HepG2 (cell line): ENCODE results near the gene CCDC61. TPM values are rescaled to one million over a fixed set of nuclear protein-coding genes. Genes with fewer than 3 reads are reported as not detected.
A peak's percentile ranks its signal among the peaks of the same experiment; 100 is the strongest.

Source experiments
- ATAC-seq: fragments of 200-7000 bp; cut with Tn5 transposase; 3 replicates; pipeline ENCODE4 v1.9.1; 2020; ENCODE audit warnings: mild to moderate bottlenecking, moderate library complexity
- BruUV-seq: library from RNA; stranded (reverse); fragments of 400-500 nt; replicated peaks from 2 replicates; lab custom pipeline; 2021; lab: Mats Ljungman, UMichigan
- CTCF ChIA-PET: fragments of 300-600 bp; formaldehyde crosslinking; extraction: SDS; loops from one replicate; lab custom pipeline; 2021; ENCODE audit warnings: low total read pairs, inconsistent platforms, low intra/inter-chr PET ratio; lab: Yijun Ruan, JAX
- POLR2A ChIA-PET: fragments of 350-600 bp; sonication (Branson Sonifier 250); formaldehyde crosslinking; loops from one replicate; lab custom pipeline; 2020; ENCODE audit warnings: antibody characterized with exemption, inconsistent platforms; lab: Yijun Ruan, JAX
- DNase-seq: peaks from one replicate; pipeline ENCODE4 v3.0.0-alpha.2; 2015; ENCODE audit warnings: low spot score
- FAIRE-seq: peaks from 3 replicates; lab custom pipeline; 2011; peaks lifted over from hg19 to GRCh38; lab: Jason Lieb, UNC
- H2AFZ ChIP-seq: one replicate; pipeline ENCODE4 v1.6.1; 2011; ENCODE audit warnings: low read length, inconsistent platforms
- H3K27ac ChIP-seq: fragments of 300-600 bp; 3 replicates; pipeline ENCODE4 v1.8.0; 2011; ENCODE audit warnings: mixed run types, mild to moderate bottlenecking, mixed read lengths, low read length, inconsistent platforms; ENCODE audit not compliant: insufficient read depth; ENCODE audit errors: extremely low read length
- H3K27me3 ChIP-seq, 2 experiments: fragments of 200-600 bp in 1 of 2; 2 replicates in 1 of 2; 3 replicates in 1 of 2; pipeline versions ENCODE4 v1.6.0 to v1.8.0; 2011; ENCODE audit warnings: low read length in 2 of 2, mild to moderate bottlenecking in 2 of 2, moderate library complexity in 2 of 2, inconsistent platforms in 1 of 2; ENCODE audit not compliant: insufficient read depth in 2 of 2, control insufficient read depth in 1 of 2
- H3K36me3 ChIP-seq, 2 experiments: fragments of 200-600 bp in 1 of 2; replicated peaks in 1 of 2; 2 replicates in 1 of 2; 3 replicates in 1 of 2; pipeline versions ENCODE4 v1.5.1 to v1.8.0; 2011; ENCODE audit warnings: low read length in 2 of 2, inconsistent platforms in 1 of 2; ENCODE audit not compliant: insufficient read depth in 2 of 2, control insufficient read depth in 1 of 2
- H3K4me1 ChIP-seq: 2 replicates; pipeline ENCODE4 v1.5.1; 2012; ENCODE audit warnings: low read length, inconsistent platforms; ENCODE audit not compliant: insufficient read depth
- H3K4me2 ChIP-seq: 2 replicates; pipeline ENCODE4 v1.6.0; 2011; ENCODE audit warnings: low read depth, low read length, inconsistent platforms
- H3K4me3 ChIP-seq, 3 experiments: fragments of 200-600 bp in 1 of 3; sonication (generic), shearing (Covaris generic) in 1 of 3; replicated peaks in 1 of 3; 2 replicates each; pipeline ENCODE4 v1.5.1; 2011 to 2016; ENCODE audit warnings: low read length in 3 of 3, inconsistent platforms in 2 of 3, low read depth in 2 of 3, mild to moderate bottlenecking in 2 of 3, control low read depth in 1 of 3, mixed read lengths in 1 of 3; ENCODE audit not compliant: insufficient read depth in 1 of 3
- H3K79me2 ChIP-seq: one replicate; pipeline ENCODE4 v1.6.1; 2011; ENCODE audit warnings: low read length, inconsistent platforms; ENCODE audit not compliant: insufficient read depth
- H3K9ac ChIP-seq: 2 replicates; pipeline ENCODE4 v1.6.0; 2011; ENCODE audit warnings: mild to moderate bottlenecking, low read depth, low read length, inconsistent platforms; ENCODE audit not compliant: insufficient read depth
- H3K9me3 ChIP-seq: 2 replicates; pipeline ENCODE4 v1.5.1; 2012; ENCODE audit warnings: mild to moderate bottlenecking, low read length
- H4K20me1 ChIP-seq: 2 replicates; pipeline ENCODE4 v1.6.0; 2011; ENCODE audit warnings: inconsistent platforms, mild to moderate bottlenecking, low read length, moderate library complexity; ENCODE audit not compliant: insufficient read depth
- CREB1 ChIP-seq, 2 experiments: fragments of 450-650 bp in 1 of 2; IDR thresholded peaks; 2 replicates each; pipeline ENCODE4 v1.6.1; 2016 to 2017; ENCODE audit warnings: control low read depth in 1 of 2, mild to moderate bottlenecking in 1 of 2, missing compliant biosample characterization in 1 of 2, missing genetic modification characterization in 1 of 2
- JUNB ChIP-seq: sonication (generic); formaldehyde crosslinking; IDR thresholded peaks from 2 replicates; pipeline ENCODE4 v1.8.0; 2022; ENCODE audit warnings: missing genetic modification reagents, mild to moderate bottlenecking, borderline replicate concordance
- MEIS1 ChIP-seq: sonication (generic); formaldehyde crosslinking; IDR thresholded peaks from 2 replicates; pipeline ENCODE4 v1.9.0; 2021; ENCODE audit warnings: mild to moderate bottlenecking, missing genetic modification reagents, moderate library complexity, borderline replicate concordance
- MNT ChIP-seq: fragments of 450-650 bp; IDR thresholded peaks from 2 replicates; pipeline ENCODE4 v1.6.1; 2016
- NFIC ChIP-seq: IDR thresholded peaks from 2 replicates; pipeline ENCODE4 v1.6.1; 2012; ENCODE audit warnings: mild to moderate bottlenecking, low read length, inconsistent platforms
- POLR2AphosphoS5 ChIP-seq: IDR thresholded peaks from 2 replicates; pipeline ENCODE4 v1.6.1; 2012; ENCODE audit warnings: low read depth, low read length
- XRCC5 ChIP-seq: fragments of 200-400 bp; formaldehyde crosslinking; optimal IDR thresholded peaks from 2 replicates; pipeline ENCODE3; 2017; ENCODE audit warnings: mild to moderate bottlenecking, low read length
- ZFP36L1 ChIP-seq: sonication (generic); formaldehyde crosslinking; IDR thresholded peaks from 2 replicates; pipeline ENCODE4 v1.8.0; 2022; ENCODE audit warnings: mild to moderate bottlenecking, missing genetic modification reagents, moderate library complexity
- ZNF577 ChIP-seq: sonication (generic); formaldehyde crosslinking; IDR thresholded peaks from 2 replicates; pipeline ENCODE4 v1.4.0; 2020; ENCODE audit warnings: mild to moderate bottlenecking, low read depth, missing genetic modification reagents, borderline replicate concordance
- ZNF703 ChIP-seq: sonication (generic); formaldehyde crosslinking; IDR thresholded peaks from 2 replicates; pipeline ENCODE4 v1.5.1; 2020; ENCODE audit warnings: missing genetic modification reagents, mild to moderate bottlenecking, moderate library complexity, borderline replicate concordance
- WGBS: methylation state at CpG from one replicate; pipeline ENCODE4 v1.1.6; 2017; ENCODE audit warnings: low lambda C conversion rate; 5-methylcytosine and 5-hydroxymethylcytosine counted together
- in situ Hi-C: cut with HindIII; loops from 2 replicates; pipeline ENCODE4 v1.10.0; 2017; ENCODE audit warnings: low pct_unique_long_range_greater_than_20kb; ENCODE audit not compliant: extremely low pct_ligation_motif_present
- intact Hi-C: fragments of 100-400 bp; cut with micrococcal nuclease; formaldehyde crosslinking; loops from one replicate; pipeline ENCODE4 v1.10.0; 2022; ENCODE audit not compliant: unreplicated experiment
- polyA plus RNA-seq, 8 experiments: library from polyadenylated mRNA; depleted of rRNA in 3 of 8; stranded (reverse) in 7 of 8; unstranded in 1 of 8; fragments of >200 nt; fragmentation: Illumina TruSeq in 4 of 8; extraction: Trizol in 4 of 8; gene quantifications; 2 replicates each; pipeline versions ENCODE4 v1.2.1 to v1.2.3, GENCODE V29; 2011 to 2016; ENCODE audit warnings: low read depth in 4 of 8, missing spikeins in 1 of 8, mixed read lengths in 1 of 8; ENCODE audit not compliant: insufficient read depth in 1 of 8
- total RNA-seq, 5 experiments: library from RNA; depleted of rRNA; stranded (reverse); fragments of >200 nt; fragmentation: Illumina TruSeq; extraction: Trizol; gene quantifications; 2 replicates each; pipeline ENCODE4 v1.2.3, GENCODE V29; 2016; ENCODE audit warnings: low read depth in 1 of 5
- TF ChIP-seq, protein P1 (sequence below): sonication (generic); formaldehyde crosslinking; IDR thresholded peaks from 2 replicates; pipeline ENCODE4 v1.4.0; 2020; ENCODE audit warnings: mild to moderate bottlenecking, missing genetic modification reagents
- TF ChIP-seq, protein P2 (sequence below): sonication (generic); formaldehyde crosslinking; IDR thresholded peaks from 2 replicates; pipeline ENCODE4 v1.8.1; 2023; ENCODE audit warnings: mild to moderate bottlenecking, moderate library complexity, missing genetic modification reagents
- TF ChIP-seq, protein P3 (sequence below): IDR thresholded peaks from 2 replicates; pipeline ENCODE4 v1.6.1; 2016; ENCODE audit warnings: mild to moderate bottlenecking
- TF ChIP-seq, protein P4 (sequence below): sonication (generic); formaldehyde crosslinking; IDR thresholded peaks from 2 replicates; pipeline ENCODE4 v1.4.0; 2020; ENCODE audit warnings: missing genetic modification reagents, borderline replicate concordance

CCDC61 gene
- total and polyA plus RNA-seq, 2 of the 13 experiments (the other 11 are each of a cell fraction or from before 2014, with no cell fraction given): 4.2 to 4.9 TPM

GRCh38 chr19:45971260-45971902, 23.9 kb upstream of the CCDC61 start (continued):
- TF ChIP-seq, protein P1, sequence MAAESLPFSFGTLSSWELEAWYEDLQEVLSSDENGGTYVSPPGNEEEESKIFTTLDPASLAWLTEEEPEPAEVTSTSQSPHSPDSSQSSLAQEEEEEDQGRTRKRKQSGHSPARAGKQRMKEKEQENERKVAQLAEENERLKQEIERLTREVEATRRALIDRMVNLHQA (CRISPR knock-in tag): no peak
- TF ChIP-seq MEIS1 (CRISPR knock-in tag) (no peak), ZNF577 (CRISPR knock-in tag) (no peak), ZFP36L1 (CRISPR knock-in tag) (no peak), POLR2AphosphoS5 (no peak)
- TF ChIP-seq, protein P2, sequence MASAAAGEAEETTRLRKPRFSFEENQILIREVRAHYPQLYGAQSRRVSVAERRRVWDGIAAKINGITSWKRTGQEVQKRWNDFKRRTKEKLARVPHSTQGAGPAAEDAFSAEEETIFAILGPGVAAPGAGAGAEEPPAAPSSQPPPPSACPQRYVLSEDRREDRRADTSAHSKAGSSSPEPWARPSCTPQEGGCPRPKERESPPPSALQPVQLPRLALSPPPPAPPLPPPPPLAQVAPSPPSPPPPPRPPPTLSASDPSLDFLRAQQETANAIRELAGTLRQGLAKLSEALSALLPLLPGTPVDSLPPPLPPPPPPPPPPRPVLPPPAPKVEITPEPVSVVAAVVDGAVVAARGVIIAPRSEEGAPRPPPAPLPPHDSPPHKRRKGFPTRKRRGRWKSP (CRISPR knock-in tag): no peak
- TF ChIP-seq, protein P3, sequence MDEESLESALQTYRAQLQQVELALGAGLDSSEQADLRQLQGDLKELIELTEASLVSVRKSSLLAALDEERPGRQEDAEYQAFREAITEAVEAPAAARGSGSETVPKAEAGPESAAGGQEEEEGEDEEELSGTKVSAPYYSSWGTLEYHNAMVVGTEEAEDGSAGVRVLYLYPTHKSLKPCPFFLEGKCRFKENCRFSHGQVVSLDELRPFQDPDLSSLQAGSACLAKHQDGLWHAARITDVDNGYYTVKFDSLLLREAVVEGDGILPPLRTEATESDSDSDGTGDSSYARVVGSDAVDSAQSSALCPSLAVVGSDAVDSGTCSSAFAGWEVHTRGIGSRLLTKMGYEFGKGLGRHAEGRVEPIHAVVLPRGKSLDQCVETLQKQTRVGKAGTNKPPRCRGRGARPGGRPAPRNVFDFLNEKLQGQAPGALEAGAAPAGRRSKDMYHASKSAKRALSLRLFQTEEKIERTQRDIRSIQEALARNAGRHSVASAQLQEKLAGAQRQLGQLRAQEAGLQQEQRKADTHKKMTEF (CRISPR knock-in tag): no peak

DNA sequence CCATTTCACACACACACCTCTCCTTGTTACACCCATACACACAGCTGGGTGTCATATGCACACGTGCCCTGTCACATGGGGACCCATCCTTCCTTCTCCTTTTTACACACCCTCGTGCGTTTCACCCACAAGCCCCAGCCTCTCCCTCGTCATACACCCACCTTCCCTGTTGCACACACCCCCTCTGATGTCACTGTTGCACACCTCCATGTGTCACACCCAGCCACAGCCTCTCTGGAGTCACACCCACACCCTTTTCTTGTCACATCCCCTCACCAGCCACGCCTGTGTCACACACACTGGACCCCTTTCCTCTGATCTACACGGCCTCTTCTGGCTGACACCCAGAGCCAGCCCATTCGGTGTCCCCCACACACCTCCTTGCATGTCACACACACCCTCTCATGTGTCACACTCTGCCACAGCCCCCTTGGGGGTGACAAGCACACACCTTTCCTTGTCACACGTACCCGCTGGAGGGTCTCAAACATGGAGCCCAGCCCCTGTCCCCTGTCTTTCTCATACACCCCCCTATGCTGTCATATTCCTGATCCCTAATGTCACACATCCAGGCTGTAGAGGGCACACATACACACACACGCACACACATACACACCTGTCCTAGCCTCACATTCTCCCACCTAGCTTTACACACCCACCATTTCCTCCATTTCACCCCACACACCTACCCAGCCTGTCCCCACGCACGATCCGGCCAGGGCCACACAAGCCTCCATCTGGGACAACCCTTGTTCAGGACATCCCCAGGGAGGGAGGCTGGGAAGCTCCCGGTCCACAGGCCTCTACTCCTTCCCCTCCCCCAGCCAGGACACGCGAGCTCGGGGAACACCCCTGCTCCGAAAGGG, 23.0 kb upstream of the CCDC61 start:
- in situ Hi-C loops (no loop called here), intact Hi-C loops (no loop called here)
- 15% methylated on average over 18 of the region's 18 CpGs for WGBS
- ChIA-PET CTCF (no interaction called here), POLR2A (no interaction called here)
- Histone ChIP-seq H3K27ac (no peak overlapping the region), H3K27me3 (peaks cover 0 to 40% of the 10 kb centered on the region in 2 experiments), H3K9ac (no peak overlapping the region), H3K79me2 (no peaks in the 10 kb centered on the region), H3K9me3 (no peaks in the 10 kb centered on the region), H3K4me3 (no peak overlapping the region), H2AFZ (no peak overlapping the region), H4K20me1 (no peaks in the 10 kb centered on the region), H3K4me2 (no peak overlapping the region), H3K36me3 (no peaks in the 10 kb centered on the region), H3K4me1 (no peaks in the 10 kb centered on the region)
- FAIRE-seq (no peak), ATAC-seq (no peak), DNase-seq (no peak)
- no TSS peak for BruUV-seq
- TF ChIP-seq, protein P4, sequence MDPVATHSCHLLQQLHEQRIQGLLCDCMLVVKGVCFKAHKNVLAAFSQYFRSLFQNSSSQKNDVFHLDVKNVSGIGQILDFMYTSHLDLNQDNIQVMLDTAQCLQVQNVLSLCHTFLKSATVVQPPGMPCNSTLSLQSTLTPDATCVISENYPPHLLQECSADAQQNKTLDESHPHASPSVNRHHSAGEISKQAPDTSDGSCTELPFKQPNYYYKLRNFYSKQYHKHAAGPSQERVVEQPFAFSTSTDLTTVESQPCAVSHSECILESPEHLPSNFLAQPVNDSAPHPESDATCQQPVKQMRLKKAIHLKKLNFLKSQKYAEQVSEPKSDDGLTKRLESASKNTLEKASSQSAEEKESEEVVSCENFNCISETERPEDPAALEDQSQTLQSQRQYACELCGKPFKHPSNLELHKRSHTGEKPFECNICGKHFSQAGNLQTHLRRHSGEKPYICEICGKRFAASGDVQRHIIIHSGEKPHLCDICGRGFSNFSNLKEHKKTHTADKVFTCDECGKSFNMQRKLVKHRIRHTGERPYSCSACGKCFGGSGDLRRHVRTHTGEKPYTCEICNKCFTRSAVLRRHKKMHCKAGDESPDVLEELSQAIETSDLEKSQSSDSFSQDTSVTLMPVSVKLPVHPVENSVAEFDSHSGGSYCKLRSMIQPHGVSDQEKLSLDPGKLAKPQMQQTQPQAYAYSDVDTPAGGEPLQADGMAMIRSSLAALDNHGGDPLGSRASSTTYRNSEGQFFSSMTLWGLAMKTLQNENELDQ (CRISPR knock-in tag): no peak
- TF ChIP-seq JUNB (CRISPR knock-in tag): no peak
- peak; percentile 70 for TF ChIP-seq CREB1 (IDR thresholded peaks at IDR 0.05)
- TF ChIP-seq CREB1 (CRISPR knock-in tag; IDR thresholded peaks at IDR 0.05): no peak
- no peak for TF ChIP-seq ZNF703 (CRISPR knock-in tag)
- TF ChIP-seq MNT: peak; percentile 74
- TF ChIP-seq XRCC5: no peak
- TF ChIP-seq NFIC: no peak
